ENCODE measurements around the gene MYLK4. TPM values are rescaled to one million over a fixed set of nuclear protein-coding genes. Genes with fewer than 3 reads are reported as not detected.

Gene MYLK4
- polyA plus RNA-seq, 1 donor, result 11.2 TPM

DNA sequence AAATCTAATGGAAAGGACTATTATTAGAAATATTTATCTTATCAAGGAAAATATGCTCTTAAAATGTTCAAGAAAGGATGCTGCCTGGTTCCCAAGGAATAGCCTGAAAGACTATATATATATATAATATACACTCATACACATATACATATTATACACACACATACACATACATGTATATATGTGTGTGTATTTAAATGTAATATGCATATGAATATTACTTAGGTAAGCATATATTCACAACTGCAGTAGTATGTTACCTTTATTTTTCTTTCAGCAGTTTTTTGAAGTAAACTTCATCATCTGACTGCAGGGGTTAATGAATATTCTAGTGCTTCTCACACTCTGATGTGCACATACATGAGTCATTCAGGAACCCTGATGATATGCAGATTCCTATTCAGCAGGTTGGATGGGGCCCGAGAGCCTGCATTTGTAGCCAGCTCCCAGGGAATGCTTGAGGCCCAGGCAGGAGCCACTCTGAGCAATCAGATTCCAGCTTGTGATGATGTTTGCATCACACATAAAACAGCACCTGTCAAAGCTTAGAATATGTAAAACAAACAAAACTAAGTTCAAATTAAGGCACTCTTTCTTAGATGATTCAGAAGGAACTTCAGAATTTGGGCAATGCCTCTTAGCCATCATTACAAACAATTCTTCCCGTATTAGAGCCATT lies 16.1 kb downstream of the MYLK4 start:
- DNase-seq (ENCODE audit: low read depth), result no peak

DNA sequence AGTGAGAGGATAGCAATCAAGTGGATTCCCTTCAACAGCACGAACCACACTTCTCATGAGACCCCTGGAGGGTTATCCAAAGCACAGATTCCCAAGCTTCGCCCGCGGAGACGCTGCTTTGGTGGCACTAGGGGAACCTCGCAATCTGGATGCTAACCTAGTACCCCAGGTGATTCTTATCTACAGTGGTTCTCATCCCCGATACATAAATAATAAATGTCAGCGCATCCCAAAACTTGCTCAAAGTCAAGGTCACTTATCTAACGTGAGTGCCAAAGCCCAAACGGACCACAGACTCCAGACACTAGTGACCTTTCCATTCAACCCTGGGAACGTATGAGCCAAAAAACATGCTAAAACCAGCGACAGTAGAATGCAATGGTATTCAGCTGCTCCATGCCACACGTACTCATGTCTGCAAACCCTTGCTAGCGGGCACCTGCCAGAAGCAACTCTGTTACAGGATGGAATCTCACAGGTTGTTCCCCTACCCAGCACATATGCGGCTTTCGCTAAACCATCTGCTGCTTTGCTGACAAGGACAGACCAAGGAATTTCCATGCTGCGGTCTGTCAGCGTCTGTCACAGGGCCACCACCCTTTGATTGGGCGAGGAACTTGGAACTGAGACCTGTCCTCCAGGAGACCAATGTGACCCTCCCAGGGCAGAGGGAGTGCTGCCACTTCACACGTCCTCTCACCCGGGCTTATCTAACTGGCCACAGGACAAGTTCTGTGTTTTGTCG lies 16.8 kb downstream of the MYLK4 start:
- no peak for DNase-seq (ENCODE audit: low read depth)

DNA sequence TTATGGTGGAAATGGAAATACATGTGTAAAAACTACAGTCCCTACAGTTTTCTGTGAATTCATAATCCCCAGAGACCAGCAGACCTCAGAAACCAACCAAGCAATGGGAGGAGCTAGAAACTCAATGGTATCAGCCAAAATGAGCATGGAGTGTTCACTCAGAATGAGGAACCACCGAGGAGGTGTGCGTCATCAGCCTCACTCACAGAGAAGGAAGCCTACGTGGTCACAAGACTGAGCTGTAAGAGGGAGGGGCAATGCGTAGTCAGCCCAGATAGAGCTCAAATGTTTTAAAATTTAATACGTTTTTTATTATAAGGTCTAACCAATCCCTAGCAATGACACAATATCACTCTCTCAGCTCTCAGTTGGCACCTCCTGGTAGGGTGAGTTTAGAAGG lies 17.4 kb downstream of the MYLK4 start:
- DNase-seq (ENCODE audit: low read depth), result peak; percentile 39

DNA sequence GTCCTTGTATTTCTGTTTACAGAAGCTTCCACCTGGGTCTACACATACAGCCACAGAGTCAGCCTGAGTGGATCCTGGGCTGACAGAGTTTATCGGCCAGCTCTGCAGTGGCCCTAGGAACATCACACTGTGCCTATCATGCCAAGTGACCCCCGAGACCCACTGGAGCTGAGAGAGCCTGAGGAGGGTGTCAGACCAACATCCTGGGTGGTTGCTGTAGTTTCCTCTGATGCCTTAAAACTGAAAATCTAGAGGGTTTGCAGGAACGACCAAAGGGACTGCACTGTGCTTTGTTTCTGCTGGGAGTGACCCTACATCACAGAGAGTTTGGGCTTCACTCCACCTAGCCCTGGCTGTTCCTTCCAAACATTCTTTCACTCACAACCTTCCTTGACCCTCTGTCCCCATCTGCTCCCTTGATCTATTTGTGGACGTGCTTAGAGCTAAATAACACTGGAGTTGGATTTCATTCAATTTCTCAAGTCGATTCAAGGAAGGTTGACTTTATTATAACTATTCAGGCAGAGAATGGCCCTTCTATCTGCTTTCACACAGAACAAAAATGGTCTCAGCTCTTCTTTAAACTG lies 18.1 kb downstream of the MYLK4 start:
- DNase-seq (ENCODE audit: low read depth), result no peak

DNA sequence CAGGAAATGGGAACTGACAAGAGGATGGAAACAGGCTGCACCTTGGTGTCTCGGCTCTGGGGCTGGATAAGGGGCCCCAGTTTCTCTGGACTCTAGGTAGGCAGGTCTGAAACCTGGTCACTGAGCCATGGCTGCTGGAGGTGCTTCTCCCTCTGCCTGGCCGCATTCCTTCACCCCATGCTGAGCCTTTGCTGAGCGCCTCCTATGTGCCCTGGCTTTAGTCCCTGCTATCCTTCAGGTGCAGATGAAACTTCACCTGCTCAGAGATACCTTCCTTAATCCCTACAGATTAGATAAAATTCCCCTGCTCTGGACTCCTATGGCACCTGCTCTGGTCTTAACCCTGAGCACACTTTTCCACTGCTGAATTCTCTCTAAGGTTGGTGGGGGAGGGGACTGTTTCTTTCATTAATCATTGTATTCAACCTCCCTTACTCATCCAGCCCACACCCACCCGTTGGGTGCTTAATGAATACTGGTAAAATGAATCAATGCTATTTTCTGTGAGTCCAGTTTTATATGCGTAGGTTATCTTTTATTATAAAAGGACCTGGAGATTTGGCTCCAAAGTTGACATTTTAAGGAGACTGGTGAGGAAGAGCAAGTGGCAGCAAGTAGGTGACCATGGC lies 19.3 kb downstream of the MYLK4 start:
- no peak for DNase-seq (ENCODE audit: low read depth)

DNA sequence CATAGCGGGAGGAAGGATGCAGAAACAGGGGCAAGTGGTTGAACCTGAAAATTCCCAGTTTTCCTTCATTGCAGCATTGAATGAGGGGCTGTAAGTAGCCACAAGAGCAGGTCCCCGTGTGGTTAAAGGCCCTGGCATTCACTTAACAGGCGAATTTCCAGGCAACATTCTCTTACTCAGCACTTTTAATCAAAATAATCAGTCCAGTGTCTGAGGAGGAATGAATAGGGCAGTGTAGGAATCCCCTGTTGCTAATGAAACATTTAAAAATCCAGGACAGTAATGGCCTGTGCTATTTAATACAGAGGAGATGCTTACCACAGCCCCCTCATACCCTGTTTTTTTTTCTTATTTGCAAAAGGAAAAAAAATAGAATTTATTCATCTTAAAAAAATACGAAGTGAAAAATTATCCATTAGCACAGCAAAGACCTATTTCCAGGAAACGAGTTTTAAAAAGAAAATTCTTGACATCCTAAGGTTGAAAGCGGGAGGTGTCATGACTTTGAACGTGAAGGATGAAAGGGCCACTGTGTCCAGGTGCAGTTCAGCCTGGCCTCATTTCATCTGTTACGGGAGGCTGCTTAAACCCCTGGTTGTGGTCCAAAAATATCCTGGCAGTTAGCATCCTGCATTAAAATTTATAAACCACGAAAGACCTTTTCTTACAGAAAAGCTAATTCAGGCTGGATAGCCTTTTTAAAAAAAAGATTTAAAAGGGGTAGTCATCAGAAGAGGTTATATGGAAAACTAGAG lies 20.2 kb downstream of the MYLK4 start:
- DNase-seq (ENCODE audit: low read depth), result no peak

DNA sequence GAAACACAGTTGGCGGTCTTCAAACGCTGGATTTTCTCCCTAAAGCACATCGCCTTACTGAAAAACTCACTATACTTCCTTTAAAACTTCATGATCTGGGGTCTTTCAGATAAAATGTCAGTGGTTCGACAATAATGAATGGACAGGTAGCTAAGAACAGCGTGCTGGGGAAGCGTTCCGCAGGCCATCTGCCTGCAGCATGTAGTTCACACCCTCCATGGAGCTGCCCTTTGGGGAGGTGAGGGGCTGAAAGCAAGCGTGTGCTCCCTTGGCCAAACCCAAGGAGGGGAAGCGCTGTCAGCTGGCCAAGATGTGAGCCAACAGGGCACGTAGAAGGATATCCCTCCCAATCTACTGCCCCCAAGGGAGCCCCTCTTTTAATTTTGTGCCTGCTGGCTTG lies 20.8 kb downstream of the MYLK4 start:
- DNase-seq (ENCODE audit: low read depth), result no peak

DNA sequence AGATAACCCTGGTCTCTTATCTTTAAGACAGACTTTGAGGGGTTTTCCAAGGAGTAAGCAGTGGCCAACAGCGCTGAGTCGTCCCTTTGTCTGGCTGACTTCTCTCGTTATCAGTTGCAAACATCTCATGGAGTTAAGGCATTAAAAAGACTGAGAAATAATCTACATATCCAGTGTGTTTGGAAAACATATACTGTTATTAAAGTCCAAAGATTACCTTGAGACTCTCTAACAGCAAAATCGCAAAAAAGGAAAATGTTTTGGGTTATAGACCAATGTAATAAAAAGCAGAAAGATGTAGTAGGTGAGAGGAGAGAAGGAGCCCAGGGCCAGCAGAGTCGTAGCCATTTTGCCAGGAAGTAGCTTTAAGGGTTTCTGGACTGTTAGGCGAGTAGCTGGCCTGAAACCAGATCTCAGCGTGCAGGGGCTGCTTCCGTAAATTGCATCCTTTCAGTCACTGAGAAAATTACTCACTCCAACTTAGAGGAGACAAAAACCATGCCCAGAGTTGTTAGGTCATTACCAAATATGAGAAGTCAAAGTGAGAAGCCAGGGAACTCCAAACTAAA lies 24.6 kb downstream of the MYLK4 start:
- DNase-seq (ENCODE audit: low read depth), result no peak

DNA sequence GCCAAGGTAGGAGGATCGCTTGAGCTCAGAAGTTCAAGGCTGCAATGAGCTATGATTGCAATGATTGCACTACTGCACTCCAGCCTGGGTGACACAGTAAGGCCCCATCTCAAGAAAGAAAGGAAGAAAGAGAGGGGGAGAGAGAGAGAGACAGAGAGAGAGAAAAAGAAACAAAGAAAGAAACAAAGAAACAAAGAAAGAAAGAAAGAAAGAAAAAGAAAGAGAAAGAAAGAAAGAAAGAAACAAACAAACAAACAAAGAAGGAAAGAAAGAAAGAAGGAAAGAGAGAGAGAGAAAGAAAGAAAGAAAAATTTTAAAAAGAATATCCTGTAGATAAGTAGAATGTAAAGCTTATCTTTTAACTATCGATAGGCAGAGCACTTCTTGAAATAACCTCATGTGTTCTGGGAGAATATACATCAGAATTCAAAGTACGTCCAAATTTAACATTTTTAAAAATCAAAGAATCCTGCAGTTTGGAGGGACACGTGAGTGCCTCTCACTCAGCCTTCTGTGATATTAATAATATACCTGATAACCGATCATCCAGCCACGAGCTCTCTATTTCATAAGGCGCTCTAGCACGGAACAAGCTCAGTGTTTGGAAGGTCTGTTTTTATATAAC lies 25.2 kb downstream of the MYLK4 start:
- no peak for DNase-seq (ENCODE audit: low read depth)

DNA sequence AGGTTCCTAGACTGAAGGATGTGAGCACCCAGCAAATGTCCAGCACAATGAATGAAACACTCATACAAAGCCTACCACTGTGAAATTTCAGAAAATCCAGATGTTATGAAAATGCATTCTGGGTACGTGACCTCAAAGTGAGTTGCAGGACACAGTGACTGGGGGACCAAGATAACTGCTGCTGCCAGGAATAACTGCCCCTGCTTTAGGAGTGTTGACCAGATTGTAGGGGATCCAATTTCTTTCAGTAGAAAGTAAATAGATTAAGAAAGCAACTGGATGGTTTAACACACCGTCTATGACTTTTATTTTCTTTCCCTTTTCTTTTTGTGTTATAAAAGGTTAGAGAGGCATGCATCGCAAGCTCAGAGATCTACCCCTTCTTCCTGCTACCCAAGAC lies 29.5 kb downstream of the MYLK4 start:
- DNase-seq (ENCODE audit: low read depth), result no peak

DNA sequence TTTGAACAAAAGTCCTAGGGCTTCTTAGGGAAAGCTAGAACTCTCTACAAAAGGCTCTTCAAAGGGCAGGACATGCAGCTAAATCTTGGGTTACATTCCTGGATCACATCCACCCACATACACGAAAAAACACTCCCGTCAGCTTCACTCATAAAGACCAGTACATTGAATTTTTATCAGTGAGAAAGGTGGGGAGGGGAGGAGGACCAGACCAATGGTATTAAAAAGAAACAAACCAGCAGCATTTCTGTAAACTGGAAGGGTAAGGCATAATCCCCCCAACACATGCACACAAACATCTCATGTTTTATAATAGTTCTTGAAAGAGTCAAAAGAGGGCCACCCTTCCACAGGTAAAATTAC lies 31.6 kb downstream of the MYLK4 start:
- DNase-seq (ENCODE audit: low read depth), result no peak

DNA sequence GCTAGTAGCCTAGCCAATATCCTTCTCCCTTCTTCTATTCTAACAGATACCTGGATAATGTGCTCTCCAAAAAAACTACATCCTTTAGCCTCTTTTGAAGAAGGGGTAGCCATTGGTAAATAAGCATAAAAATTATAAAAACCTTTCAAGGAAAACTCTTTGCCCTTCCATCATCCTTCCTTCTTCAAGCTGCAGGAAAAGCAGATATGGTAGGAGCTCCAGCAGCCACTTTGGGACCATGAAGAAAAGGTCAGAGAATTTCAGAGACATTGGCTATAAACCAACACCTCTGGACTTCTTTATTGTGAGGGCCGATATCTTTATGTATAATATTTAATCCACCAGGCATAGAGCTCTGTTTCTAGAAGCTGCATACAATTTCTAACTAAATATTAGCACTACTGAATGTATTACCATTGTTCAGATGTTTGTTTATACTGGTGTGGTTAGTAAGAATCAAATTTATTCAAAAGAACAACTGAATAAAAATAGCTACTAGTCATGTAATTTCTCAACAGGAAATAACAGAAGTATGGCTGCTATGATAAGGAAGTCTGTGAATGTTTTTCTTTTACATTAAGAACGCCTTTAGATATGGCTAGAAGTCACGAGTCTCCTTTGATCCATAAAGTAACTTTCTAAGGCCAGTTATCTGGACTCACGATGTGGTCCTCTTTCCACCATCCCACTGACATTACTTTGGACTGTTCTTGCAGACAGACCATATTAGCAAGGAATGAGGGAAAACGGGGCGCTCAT lies 32.2 kb downstream of the MYLK4 start:
- no peak for DNase-seq (ENCODE audit: low read depth)

DNA sequence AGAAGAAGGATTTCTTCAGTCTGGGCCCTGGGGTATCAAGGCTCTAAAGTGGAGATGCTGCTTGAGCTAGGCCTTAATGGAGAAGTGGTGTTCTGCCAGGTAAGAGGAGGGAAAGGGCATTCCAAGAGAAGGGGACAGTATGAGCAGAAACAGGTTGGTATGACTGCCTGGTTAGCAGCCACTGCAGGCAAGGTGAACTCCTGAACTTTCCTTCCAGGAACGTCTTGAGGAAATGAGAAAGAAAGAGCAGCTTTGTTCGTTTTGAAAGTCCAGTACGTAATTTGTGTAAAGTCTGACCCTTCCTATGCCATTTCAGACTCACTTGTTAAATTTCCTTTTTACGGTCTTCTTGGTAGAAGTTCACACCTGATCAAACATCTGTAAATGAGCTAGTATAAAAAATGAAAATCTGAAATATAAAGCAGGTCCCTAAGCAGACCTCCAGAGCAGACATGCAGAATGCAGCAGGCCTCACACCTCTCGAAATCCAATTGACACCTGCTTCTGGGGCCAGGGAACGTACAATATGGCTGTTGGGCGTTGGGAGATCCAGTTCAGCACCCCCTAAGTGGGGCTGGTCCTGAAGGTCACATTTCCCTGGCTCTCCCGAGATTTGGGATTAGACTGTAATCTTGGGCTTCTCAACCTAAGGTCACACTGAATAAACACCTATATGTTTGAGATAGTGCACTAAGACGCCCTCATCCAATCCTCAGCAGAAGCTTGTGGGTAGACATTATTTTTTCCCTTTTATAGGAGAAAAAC lies 33.6 kb downstream of the MYLK4 start:
- DNase-seq (ENCODE audit: low read depth), result no peak

DNA sequence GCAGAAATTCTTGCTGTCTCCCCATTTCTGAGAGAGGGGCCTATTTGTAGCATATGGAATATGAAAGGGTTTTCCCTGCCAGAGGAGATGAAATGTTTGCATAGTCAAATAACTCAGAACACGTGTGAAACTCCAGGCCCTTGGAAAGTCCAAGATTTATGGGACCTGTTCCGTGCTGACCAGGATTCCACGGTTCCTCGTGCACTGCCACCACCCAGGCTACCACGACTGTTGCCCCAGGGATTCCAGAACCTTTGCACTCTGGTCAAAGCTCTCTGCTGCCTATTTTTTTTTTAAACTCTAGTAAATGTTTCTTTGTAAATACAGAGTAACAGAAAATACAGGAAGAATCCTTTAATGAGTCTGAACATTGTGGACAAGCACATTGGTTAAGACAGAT lies 35.0 kb downstream of the MYLK4 start:
- DNase-seq (ENCODE audit: low read depth), result no peak

DNA sequence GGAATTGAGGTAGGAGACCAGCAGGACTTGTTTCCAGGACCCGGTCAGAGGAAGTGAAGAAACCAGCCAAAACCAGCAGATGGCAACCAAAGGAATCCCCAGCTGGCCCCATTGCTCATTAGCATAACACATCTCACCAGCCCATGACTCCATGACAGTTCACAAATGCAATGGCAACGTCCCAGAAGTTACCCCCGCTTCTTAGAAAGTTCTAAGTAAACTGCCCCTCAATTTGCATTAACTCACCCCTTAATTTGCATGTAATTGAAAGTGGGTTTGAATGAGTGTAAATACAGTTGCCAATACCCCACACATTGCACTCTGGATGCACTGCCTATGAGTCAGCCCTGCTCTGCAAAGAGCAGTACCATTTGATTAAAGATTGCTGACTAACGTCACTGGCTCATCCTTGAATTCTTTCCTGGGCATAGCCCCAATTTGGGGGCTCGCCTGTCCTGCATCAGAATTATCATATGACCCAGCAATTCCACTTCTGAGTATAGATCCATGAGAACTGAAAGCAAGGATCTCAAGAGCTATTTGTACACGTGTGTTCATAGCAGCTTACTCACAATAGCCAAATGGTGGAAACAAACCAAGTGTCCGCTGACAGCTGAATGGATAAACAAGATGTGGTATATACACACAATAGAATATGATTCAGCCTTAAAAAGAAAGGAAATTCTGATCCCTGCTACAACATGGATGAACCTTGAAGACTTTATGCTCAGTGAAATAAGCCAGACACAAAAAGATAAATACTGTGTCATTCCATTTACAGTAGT lies 36.4 kb downstream of the MYLK4 start:
- DNase-seq (ENCODE audit: low read depth), result no peak

DNA sequence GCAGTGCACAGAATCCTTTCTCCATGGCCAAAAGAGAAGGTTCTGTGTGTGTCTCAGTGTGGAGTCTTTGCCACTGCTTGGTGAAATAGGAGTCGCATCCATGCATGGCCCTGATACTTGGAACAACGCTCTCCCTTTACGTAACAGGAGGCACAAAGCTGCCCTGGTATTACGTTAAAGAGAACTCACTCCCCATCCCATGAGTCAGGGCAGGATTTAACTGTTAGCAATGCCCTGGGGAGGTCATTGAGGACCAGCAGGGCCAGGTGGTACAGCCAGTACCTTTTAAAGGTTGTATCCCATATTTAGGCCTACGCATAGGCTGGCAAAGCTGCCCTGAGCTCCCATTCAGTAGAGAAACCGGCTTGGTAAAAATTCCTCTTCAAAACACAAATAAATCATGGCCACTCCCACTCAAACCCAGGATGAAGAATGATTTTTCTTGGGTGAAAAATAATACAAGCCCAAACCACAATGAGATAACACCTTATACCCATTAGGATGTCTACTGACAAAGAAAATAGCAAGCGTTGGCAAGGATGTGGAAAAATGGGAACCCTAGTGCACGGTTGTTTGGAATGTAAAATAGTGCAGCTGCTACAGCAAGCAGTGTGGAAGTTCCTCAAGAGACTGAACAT lies 37.1 kb downstream of the MYLK4 start:
- DNase-seq (ENCODE audit: low read depth), result no peak

DNA sequence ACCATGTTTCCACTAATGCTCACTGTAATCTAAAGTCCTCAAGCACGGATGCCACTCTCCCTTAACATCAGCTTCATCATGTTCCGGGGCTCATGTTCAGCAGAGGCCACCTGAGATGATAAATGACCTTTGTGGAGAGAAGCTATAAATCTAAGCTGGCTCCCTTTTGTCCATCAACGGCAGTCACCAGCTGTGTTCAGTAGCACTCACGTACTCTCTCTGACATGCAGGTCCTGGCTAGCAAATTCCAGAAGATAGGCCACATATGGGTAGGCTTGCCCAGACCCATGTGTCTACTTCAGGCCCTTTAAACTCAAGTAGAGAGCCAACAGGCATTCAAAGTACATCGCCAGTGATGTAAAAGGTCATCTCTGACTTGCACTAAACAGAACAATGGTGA lies 38.6 kb downstream of the MYLK4 start:
- DNase-seq (ENCODE audit: low read depth), result no peak

DNA sequence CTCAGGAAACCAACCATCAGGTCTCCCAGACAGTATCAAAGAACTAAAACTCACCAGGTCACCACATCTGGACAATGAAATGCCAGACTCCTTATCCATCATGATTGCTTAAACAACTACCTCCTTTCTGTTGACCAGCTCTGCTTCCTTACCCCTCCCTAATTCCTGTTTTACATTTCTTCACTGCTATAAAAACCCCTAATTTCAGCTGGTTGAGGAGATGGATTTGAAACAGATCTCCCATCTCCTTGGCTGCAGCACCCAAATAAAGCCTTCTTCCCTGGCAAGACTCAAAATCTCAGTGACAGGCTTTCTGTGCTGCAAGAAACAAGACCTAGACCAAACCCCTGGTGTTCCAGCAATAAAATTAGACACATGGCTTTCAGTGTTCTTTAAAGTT lies 40.3 kb downstream of the MYLK4 start:
- no peak for DNase-seq (ENCODE audit: low read depth)

Measured in forelimb muscle (tissue), 1 donor.